SU-DHL-6 (cell line): ENCODE results near the gene LPCAT2.

ENCODE experiments used
- H2AFZ ChIP-seq: fragments of 200-600 bp; sonication (generic); 2 replicates; pipeline ENCODE4 v1.6.1; 2014; ENCODE audit warnings: low read depth, mild to moderate bottlenecking, moderate library complexity, mixed read lengths, antibody characterized with exemption, low read length; ENCODE audit not compliant: severe bottlenecking
- H3F3A ChIP-seq: fragments of 200-600 bp; shearing (Covaris generic); 2 replicates; pipeline ENCODE4 v1.6.0; 2016; ENCODE audit warnings: antibody characterized with exemption, mild to moderate bottlenecking; ENCODE audit not compliant: insufficient read depth
- H3K27ac ChIP-seq: fragments of 200-600 bp; sonication (generic); 2 replicates; pipeline ENCODE4 v1.5.1; 2016; ENCODE audit warnings: low read depth, mild to moderate bottlenecking, low read length, moderate library complexity, mixed read lengths
- H3K27me3 ChIP-seq: fragments of 200-600 bp; sonication (generic), shearing (Covaris generic); 2 replicates; pipeline ENCODE4 v1.6.0; 2014; ENCODE audit warnings: mild to moderate bottlenecking, low read length
- H3K36me3 ChIP-seq: fragments of 200-600 bp; sonication (generic); 2 replicates; pipeline ENCODE4 v1.6.1; 2014; ENCODE audit warnings: mild to moderate bottlenecking, low read length, mixed read lengths
- H3K4me2 ChIP-seq: fragments of 300-600, 200-600 bp; shearing (Covaris generic), sonication (generic); 2 replicates; pipeline ENCODE4 v1.6.0; 2014; ENCODE audit warnings: low read length, low read depth, mild to moderate bottlenecking; ENCODE audit not compliant: poor library complexity, severe bottlenecking
- H3K4me3 ChIP-seq: fragments of 200-600 bp; sonication (generic); 2 replicates; pipeline ENCODE4 v1.5.1; 2014; ENCODE audit warnings: antibody characterized with exemption, low read length, mild to moderate bottlenecking, mixed read lengths; ENCODE audit not compliant: insufficient read depth, poor library complexity, severe bottlenecking
- H3K79me2 ChIP-seq: fragments of 200-600 bp; sonication (generic); 2 replicates; pipeline ENCODE4 v1.6.1; 2014; ENCODE audit warnings: mild to moderate bottlenecking, low read length, moderate library complexity; ENCODE audit not compliant: insufficient read depth
- H3K9ac ChIP-seq: fragments of 200-600 bp; sonication (generic); 2 replicates; pipeline ENCODE4 v1.7.0; 2014; ENCODE audit warnings: mild to moderate bottlenecking, low read length
- H3K9me2 ChIP-seq: fragments of 200-600 bp; sonication (generic); replicated peaks from 2 replicates; pipeline ENCODE4 v1.6.1; 2014; ENCODE audit warnings: low read length; ENCODE audit not compliant: insufficient read depth
- H3K9me3 ChIP-seq: fragments of 200-600 bp; sonication (generic); 2 replicates; pipeline ENCODE4 v1.6.1; 2014; ENCODE audit warnings: low read length, mixed read lengths; ENCODE audit not compliant: insufficient read depth
- H4K20me1 ChIP-seq: fragments of 200-600 bp; sonication (generic); 2 replicates; pipeline ENCODE4 v1.6.1; 2014; ENCODE audit warnings: low read depth, mild to moderate bottlenecking, antibody characterized with exemption, low read length, moderate library complexity, mixed read lengths
- CTCF ChIP-seq: fragments of 200-600 bp; sonication (generic); IDR thresholded peaks from one replicate; pipeline ENCODE4 v1.5.1; 2017; ENCODE audit warnings: antibody characterized with exemption, mild to moderate bottlenecking, low read length, moderate library complexity; ENCODE audit not compliant: insufficient read depth, poor library complexity, severe bottlenecking
- EZH2phosphoT487 ChIP-seq: fragments of 200-600 bp; sonication (generic), shearing (Covaris generic); conservative IDR thresholded peaks from 2 replicates; pipeline ENCODE4 v1.6.1; 2018; ENCODE audit warnings: mild to moderate bottlenecking, antibody characterized with exemption, low read length, moderate library complexity, mixed read lengths

LPCAT2 gene

GRCh38 chr16:55630774-55631173 lies 121.9 kb downstream of the LPCAT2 start:
- no peak for TF ChIP-seq EZH2phosphoT487
- no peak for TF ChIP-seq CTCF
- H2AFZ ChIP-seq: no peak overlapping the region
- no peaks in the 10 kb centered on the region for H3K9me2 ChIP-seq
- H4K20me1 ChIP-seq: no peaks in the 10 kb centered on the region
- H3K4me2 ChIP-seq: no peak overlapping the region
- no peak overlapping the region for H3K9ac ChIP-seq
- 0 out of 2 replicates have a peak, but pooled peaks cover 7% of the 10 kb centered on the region for H3K9me3 ChIP-seq
- H3K4me3 ChIP-seq: no peak overlapping the region
- no peaks in the 10 kb centered on the region for H3K79me2 ChIP-seq
- H3F3A ChIP-seq: no peaks in the 10 kb centered on the region
- H3K27me3 ChIP-seq: no peaks in the 10 kb centered on the region
- no peak overlapping the region for H3K27ac ChIP-seq
- no peaks in the 10 kb centered on the region for H3K36me3 ChIP-seq

GRCh38 chr16:55632259-55632658 lies 123.4 kb downstream of the LPCAT2 start:
- Histone ChIP-seq H3K4me3 (no peak overlapping the region), H3K36me3 (no peaks in the 10 kb centered on the region), H3K9ac (no peak overlapping the region), H3K4me2 (no peak overlapping the region), H3F3A (no peaks in the 10 kb centered on the region), H3K27me3 (no peaks in the 10 kb centered on the region), H3K27ac (no peak overlapping the region), H3K79me2 (no peaks in the 10 kb centered on the region), H3K9me2 (no peaks in the 10 kb centered on the region), H2AFZ (no peak overlapping the region), H3K9me3 (0 out of 2 replicates have a peak, but pooled peaks cover 7% of the 10 kb centered on the region), H4K20me1 (no peaks in the 10 kb centered on the region)
- TF ChIP-seq CTCF (no peak), EZH2phosphoT487 (no peak)

- Histone ChIP-seq H3K9ac (no peak overlapping the region), H3K4me2 (no peak overlapping the region), H4K20me1 (no peaks in the 10 kb centered on the region), H3K9me2 (no peaks in the 10 kb centered on the region), H3K27ac (no peak overlapping the region), H3K27me3 (no peaks in the 10 kb centered on the region), H3K36me3 (no peaks in the 10 kb centered on the region), H3F3A (no peaks in the 10 kb centered on the region), H3K4me3 (no peak overlapping the region), H3K9me3 (0 out of 2 replicates have a peak, but pooled peaks cover 7% of the 10 kb centered on the region), H2AFZ (no peak overlapping the region), H3K79me2 (no peaks in the 10 kb centered on the region)
- no peak for TF ChIP-seq EZH2phosphoT487
- TF ChIP-seq CTCF: no peak
Measured at GRCh38 chr16:55634193-55634592, 125.3 kb downstream of the LPCAT2 start.
